Middle frontal gyrus (tissue), 1 donor: ENCODE data around the gene IFITM10.

Source experiments
- DNase-seq: peaks from one replicate; pipeline ENCODE4 v3.0.0-alpha.2; 2015; ENCODE audit warnings: low spot score; ENCODE audit errors: extremely low spot score

Gene IFITM10

GRCh38 chr11:1719781-1720180 is 30.6 kb downstream of the IFITM10 start:
- no peak for DNase-seq

DNA sequence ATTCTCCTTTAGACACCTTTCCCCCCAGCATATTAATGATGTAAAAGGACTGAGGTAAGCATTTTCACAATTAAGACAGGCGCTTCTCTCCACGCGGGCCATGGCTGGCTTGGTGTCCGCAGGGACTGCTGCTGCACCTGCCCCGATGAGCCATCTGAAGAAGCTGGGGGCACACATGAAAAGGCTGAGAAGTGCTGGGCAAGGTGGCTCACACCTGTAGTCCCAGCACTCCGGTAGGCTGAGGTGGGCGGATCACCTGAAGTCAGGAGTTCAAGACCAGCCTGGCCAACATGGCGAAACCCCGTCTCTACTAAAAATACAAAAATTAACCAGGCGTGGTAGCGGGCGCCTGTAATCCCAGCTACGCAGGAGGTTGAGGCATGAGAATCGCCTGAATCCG is 32.1 kb downstream of the IFITM10 start:
- no peak for DNase-seq

DNA sequence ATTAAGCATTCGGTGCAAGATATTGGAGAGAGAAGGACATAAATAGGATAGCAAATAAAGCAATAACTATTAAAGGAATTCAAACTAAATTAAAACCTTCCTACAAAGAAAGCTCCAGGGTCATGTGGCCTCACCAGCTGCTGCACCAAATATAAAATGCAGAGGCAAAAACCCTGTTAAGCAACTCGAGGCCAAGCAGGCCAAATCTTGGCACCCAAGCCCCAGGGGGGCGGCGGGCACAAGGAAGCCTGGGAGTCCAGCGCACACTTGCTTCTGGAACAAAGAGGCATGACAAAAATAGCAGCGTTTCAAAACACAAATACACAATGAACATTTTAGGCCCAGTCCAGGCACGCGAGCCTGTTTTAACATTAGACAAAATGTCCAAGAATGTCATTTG is 32.6 kb downstream of the IFITM10 start:
- DNase-seq, result no peak

GRCh38 chr11:1714908-1715885 is 35.2 kb downstream of the IFITM10 start:
- DNase-seq, result no peak

DNA sequence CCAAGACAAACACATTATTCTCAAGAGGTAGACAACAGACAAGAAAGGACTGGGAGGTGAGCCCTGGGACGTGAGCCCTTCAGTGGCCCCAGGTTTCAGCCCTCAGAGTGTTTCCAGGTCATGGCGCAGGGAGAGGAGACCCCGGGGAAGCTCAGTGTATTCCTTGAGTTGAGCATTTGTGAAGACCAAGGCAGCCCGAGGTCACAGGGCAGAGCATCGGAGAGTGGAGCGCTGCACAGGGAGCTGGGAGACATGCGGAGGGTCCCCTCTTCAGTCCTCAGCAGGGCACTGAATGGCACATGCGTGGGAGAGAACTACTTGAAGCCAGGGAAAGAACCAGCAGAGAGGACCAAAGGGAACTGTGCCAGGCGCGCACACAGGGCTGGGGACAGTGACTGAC is 41.7 kb downstream of the IFITM10 start:
- no peak for DNase-seq

- no peak for DNase-seq
Observed at GRCh38 chr11:1707751-1708150, 42.6 kb downstream of the IFITM10 start.

DNA sequence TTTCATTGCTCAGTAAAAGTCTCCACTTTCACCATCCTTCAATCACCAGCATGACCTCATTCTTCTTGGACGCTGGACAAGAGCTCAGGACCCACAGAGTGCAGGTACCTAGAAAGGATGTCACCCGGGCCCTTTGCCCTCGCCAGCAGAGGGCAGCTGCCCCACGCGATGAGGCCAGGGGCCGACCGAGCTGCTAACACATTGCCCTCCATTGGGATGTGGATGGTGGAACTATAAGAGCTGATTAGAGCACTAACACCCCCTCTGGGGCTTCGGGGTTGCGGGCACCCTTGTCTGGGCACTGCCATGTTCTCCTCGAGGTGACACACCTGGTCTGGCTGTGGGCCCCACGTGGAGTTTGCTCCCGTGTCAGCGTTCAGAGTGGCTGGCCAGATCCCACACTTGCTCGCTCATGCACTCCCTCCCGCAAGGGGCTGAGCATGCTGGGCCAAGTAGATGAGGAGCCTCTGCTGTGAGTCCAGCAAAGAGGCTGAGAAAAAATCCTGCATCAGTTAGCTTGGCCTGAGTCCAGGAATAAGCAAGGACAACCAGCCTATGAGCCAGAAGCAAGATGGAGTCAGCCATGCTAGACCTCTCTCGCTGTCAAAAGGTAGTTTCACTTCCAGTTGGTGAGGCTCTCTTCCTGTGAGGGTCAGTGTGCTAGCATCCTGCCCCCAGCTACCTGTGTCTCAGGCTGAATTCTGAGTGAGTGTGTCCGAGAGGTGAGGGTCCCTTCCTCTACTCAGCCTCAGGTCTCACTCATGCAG is 43.6 kb downstream of the IFITM10 start:
- no peak for DNase-seq

DNA sequence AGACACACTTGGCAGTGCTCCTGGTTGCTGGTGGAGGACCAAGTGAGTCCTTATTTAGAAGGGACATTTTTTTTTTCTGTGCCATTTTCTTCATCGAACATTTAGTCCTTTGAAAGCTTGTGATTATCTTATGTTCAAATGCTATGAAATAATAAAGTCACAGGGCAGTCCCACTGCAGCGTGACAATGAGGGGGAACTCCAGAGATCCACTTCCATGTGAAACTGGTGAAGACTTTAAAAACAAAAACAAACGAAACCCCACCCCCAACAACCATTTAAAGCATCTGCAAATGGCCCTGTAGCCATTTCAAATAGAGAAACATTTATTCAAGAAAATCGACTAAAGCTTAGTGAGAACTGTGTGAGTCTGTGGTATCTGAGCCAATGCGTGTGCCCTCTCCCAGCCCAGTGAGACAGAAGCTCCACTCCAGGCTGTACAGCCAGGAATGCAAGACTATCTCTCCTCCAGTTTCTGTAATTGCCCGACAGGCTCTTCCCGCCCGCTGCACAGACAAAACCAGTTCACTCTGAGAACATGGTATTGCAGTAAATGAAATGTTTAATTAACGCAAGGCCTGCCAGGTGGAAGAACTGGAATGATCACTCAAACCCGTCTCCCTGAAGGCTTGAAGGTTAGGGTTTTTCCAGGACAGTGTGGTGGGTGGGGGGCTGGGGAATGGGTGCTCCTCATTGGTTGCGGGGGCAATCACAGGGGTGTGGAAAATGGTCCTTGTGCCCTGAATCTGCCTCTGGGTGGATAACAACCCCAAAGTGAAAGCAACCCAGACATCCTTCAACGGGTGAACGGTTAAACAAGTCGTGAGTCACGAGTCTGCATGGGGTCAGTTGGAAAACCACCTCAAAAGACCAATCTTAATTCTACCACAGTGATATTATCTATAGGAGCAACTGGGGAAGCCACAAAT is 45.0 kb downstream of the IFITM10 start:
- DNase-seq, result no peak

DNA sequence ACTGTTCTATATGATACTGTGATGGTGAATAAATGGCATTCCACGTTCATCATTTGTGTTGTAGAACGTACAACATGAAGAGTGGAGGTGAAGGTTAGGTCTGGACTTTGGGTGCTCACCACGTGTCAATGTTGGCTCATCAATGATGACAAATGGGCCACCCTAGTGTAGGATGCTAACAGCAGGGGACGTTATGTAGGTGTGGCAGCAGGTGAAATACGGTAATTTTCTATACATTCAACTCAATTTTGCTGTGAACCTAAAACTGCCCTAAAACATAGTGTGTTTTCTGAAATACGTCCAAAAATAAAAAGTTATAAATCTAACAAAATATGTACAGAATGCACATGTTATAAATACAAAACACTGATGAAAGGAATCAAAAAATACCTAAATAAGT is 47.2 kb downstream of the IFITM10 start:
- DNase-seq, result no peak

GRCh38 chr11:1702506-1702905 is 47.9 kb downstream of the IFITM10 start:
- no peak for DNase-seq

GRCh38 chr11:1701091-1701807 is 49.1 kb downstream of the IFITM10 start:
- no peak for DNase-seq

GRCh38 chr11:1699771-1700170 is 50.6 kb downstream of the IFITM10 start:
- DNase-seq, result no peak

- DNase-seq, result no peak
Observed at GRCh38 chr11:1696608-1697570, 53.5 kb downstream of the IFITM10 start, which contains the start of gene KRTAP5-6. Gene KRTAP5-6 (plus strand): TSS chr11:1697195. CDS start chr11:1697246, 51 bp downstream.

DNA sequence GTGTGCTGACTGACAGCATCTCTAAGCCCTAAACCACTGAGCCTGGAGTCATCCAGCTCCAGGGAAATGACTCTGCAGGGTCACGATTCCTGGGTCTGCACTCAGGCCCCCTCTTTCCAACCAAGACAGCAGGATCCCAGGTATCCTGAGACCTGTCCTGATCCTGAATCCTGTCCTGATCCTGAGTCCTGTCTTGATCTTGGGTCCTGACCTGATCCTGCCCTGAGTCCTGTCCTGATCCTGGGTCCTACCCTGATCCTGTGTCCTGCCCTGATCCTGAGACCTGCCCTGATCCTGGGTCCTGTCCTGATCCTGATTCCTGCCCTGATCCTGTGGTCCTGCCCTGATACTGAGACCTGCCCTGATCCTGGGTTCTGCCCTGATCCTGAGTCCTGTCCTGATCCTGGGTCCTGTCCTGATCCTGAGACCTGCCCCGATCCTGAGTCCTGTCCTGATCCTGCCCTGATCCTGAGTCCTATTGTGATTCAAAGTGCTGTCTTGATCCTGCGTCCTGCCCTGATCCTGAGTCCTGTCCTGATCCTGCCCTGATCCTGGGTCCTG is 54.8 kb downstream of the IFITM10 start:
- DNase-seq, result no peak

DNA sequence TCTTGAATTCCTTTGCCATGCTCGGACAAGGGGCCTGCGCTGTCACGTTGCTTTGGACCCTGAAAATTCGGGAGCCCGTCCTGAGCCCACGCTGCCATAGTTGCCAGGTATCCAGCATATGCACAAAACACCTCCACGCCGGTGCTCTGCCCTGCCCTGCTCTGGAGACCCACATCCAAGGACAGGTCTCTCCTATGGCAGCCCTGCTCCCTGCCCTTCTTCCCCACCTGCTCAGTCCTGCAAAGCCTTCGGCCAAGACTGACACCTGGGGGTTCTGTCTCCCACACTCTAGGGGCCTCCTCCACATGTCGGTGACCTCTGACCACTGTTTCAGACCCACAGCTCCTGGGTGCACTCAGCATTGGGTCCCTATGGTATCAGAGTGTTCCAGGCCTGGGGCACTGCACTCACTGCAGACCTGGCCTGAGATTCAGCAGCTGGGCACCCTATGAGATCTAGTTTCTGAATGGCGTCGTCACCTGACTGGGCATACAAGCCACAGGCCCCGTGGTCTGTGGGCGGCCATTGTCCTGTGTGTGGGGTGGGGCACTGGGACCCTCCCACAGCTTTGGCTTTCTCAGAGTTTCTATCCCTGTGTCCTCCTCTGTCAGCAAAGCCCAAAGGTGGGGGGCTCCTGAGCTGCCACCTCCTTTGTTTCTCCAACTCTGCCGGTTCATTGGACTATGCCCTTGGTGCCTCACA is 55.4 kb downstream of the IFITM10 start:
- DNase-seq, result no peak

GRCh38 chr11:1694064-1694845 is 56.1 kb downstream of the IFITM10 start:
- DNase-seq, result peak; percentile 82

DNA sequence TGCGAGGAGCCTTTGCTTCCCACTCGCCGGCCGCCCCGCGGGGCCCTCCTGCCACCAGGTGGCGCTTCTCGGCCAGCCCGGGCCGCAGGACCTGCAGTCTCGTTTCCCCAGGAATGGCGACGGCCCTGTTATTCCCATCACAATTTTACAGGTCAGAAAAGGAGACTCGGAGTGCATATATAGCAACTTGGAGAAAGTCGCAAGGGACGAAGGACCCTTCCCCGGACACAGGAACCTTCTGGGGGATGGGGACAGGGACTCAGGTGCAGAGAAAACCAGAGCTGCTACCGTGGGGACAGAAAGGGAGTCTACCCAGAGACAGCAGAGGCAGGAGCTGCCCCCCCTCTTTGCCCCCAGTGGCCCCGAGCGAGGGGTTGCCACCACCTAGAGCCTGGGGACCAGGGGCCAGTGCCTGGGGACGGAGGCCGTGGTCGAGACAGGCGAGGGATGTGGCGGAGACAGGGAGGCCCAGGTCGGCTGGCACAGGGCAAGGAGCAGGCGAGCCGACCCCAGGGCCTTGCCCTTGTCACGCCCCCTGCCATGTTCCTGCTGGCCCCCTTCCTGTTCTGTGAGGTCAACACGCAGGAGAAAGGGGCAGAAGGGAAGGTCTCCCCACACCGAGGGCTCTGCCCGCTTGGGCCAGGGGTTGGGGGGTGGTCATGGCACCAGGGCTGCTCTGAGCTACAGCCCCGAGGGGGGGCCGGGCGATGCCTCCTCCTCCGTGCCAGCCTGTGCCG is 56.9 kb downstream of the IFITM10 start:
- DNase-seq, result peak; percentile 27
